Neural progenitor cell (in vitro differentiated cells): Measurements from ENCODE around the gene PROZ. TPM values are rescaled to one million over a fixed set of nuclear protein-coding genes. Genes with fewer than 3 reads are reported as not detected.
"Not testable (repeated sequence)": the region's sequence is repeated elsewhere in the genome, so short reads cannot be mapped to it uniquely, and the experiment has no call there.

Source experiments
- DNase-seq: peaks from one replicate; pipeline ENCODE4 v3.0.0-alpha.2; 2016; ENCODE audit warnings: low spot score
- H2AFZ ChIP-seq: fragments of 200-600 bp; sonication (generic); replicated peaks from 2 replicates; pipeline ENCODE4 v1.6.1; 2016; ENCODE audit warnings: antibody characterized with exemption
- H3F3A ChIP-seq: fragments of 200-600 bp; sonication (generic); 2 replicates; pipeline ENCODE4 v1.6.1; 2016; ENCODE audit warnings: antibody characterized with exemption, low read depth
- H3K27ac ChIP-seq: fragments of 200-600 bp; sonication (generic); 2 replicates; pipeline ENCODE4 v1.5.1; 2016; ENCODE audit warnings: mild to moderate bottlenecking
- H3K27me3 ChIP-seq: fragments of 200-600 bp; sonication (generic); 2 replicates; pipeline ENCODE4 v1.6.1; 2016; ENCODE audit warnings: mild to moderate bottlenecking, moderate library complexity
- H3K36me3 ChIP-seq: fragments of 200-600 bp; sonication (generic); 2 replicates; pipeline ENCODE4 v1.5.1; 2016
- H3K4me1 ChIP-seq: fragments of 200-600 bp; sonication (generic); 2 replicates; pipeline ENCODE4 v1.6.1; 2016; ENCODE audit warnings: mixed run types
- H3K4me2 ChIP-seq: fragments of 200-600 bp; sonication (generic); 2 replicates; pipeline ENCODE4 v1.6.1; 2016
- H3K4me3 ChIP-seq: fragments of 200-600 bp; sonication (generic); 2 replicates; pipeline ENCODE4 v1.5.1; 2016
- H3K79me2 ChIP-seq: fragments of 200-600 bp; sonication (generic); 2 replicates; pipeline ENCODE4 v1.6.1; 2016; ENCODE audit warnings: low read depth
- H3K9ac ChIP-seq: fragments of 200-600 bp; sonication (generic); 2 replicates; pipeline ENCODE4 v1.6.1; 2016
- H3K9me3 ChIP-seq: fragments of 200-600 bp; sonication (generic); 2 replicates; pipeline ENCODE4 v1.5.1; 2016; ENCODE audit warnings: low read depth
- H4K20me1 ChIP-seq: fragments of 200-600 bp; sonication (generic); 2 replicates; pipeline ENCODE4 v1.6.1; 2016; ENCODE audit warnings: low read depth
- H3K27ac Mint-ChIP-seq: 3 replicates; pipeline ENCODE4 v1.8.0; 2021; ENCODE audit warnings: mixed read lengths
- H3K27me3 Mint-ChIP-seq: 2 replicates; pipeline ENCODE4 v1.8.0; 2022; ENCODE audit warnings: low read depth, mild to moderate bottlenecking, inconsistent platforms, moderate library complexity, mixed read lengths; ENCODE audit not compliant: insufficient read depth
- H3K36me3 Mint-ChIP-seq: 3 replicates; pipeline ENCODE4 v1.8.0; 2021; ENCODE audit warnings: mixed read lengths
- H3K4me1 Mint-ChIP-seq: 3 replicates; pipeline ENCODE4 v1.8.0; 2021; ENCODE audit warnings: mixed read lengths
- H3K4me3 Mint-ChIP-seq: 3 replicates; pipeline ENCODE4 v1.8.0; 2021; ENCODE audit warnings: mild to moderate bottlenecking, moderate library complexity, mixed read lengths
- H3K9me3 Mint-ChIP-seq: 3 replicates; pipeline ENCODE4 v1.8.0; 2020; ENCODE audit warnings: mixed read lengths
- EZH2 ChIP-seq: fragments of 200-600 bp; sonication (generic); IDR thresholded peaks from 2 replicates; pipeline ENCODE4 v1.6.1; 2017; ENCODE audit warnings: antibody characterized with exemption, mild to moderate bottlenecking, moderate library complexity
- EZH2phosphoT487 ChIP-seq: fragments of 200-600 bp; sonication (generic); IDR thresholded peaks from 2 replicates; pipeline ENCODE4 v1.6.1; 2017; ENCODE audit warnings: antibody characterized with exemption
- total RNA-seq: library from RNA; depleted of rRNA; stranded (reverse); fragments of >200 nt; gene quantifications from 2 replicates; pipeline ENCODE4 v1.2.3, GENCODE V29; 2015; ENCODE audit warnings: low replicate concordance
- TF ChIP-seq, protein P1 (sequence below): fragments of 200-600 bp; sonication (generic); IDR thresholded peaks from 2 replicates; pipeline ENCODE4 v1.5.1; 2017; ENCODE audit warnings: antibody characterized with exemption, mild to moderate bottlenecking

The PROZ gene
- total RNA-seq, 1 donor from 2014 or later, result not detected

DNA sequence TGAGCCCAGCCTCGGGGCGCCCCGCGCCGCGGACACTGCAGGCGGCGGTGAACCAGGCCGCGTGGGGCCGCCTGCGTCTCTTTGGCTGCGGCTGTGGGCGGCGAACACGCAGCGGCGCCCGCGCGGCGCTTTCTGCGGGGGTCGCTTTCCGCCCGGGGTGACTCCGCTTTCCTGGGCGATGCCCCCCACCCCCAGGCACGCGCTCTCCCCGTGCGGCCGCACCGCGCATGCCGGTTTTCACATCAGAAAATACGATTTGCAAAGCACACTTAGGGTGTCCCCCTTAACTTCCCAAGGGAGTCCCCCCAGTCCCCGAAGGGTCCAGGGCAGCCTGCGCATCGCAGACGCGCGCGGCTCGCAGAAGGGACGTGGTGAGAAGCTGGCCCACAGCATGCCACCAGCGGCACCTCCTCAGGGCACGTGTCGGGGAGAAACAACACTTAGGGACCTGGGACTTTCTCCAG is 47.6 kb upstream of the PROZ start:
- Histone ChIP-seq H3K27me3 (peaks cover 22% of the 10 kb centered on the region), H2AFZ (no peak overlapping the region), H3K4me2 (peak overlapping the region; percentile 22), H3K27ac (no peak overlapping the region), H3K4me3 (no peak overlapping the region), H3K4me1 (peaks cover 1% of the 10 kb centered on the region), H4K20me1 (no peaks in the 10 kb centered on the region), H3K79me2 (no peaks in the 10 kb centered on the region), H3K9ac (no peak overlapping the region), H3K9me3 (no peaks in the 10 kb centered on the region), H3K36me3 (no peaks in the 10 kb centered on the region), H3F3A (no peaks in the 10 kb centered on the region)
- DNase-seq, result no peak
- H3K27ac Mint-ChIP-seq, result no peak overlapping the region
- peaks cover 4% of the 10 kb centered on the region for H3K9me3 Mint-ChIP-seq
- H3K4me3 Mint-ChIP-seq, result no peak overlapping the region
- TF ChIP-seq EZH2 (no peak), EZH2phosphoT487 (no peak)
- TF ChIP-seq, protein P1, sequence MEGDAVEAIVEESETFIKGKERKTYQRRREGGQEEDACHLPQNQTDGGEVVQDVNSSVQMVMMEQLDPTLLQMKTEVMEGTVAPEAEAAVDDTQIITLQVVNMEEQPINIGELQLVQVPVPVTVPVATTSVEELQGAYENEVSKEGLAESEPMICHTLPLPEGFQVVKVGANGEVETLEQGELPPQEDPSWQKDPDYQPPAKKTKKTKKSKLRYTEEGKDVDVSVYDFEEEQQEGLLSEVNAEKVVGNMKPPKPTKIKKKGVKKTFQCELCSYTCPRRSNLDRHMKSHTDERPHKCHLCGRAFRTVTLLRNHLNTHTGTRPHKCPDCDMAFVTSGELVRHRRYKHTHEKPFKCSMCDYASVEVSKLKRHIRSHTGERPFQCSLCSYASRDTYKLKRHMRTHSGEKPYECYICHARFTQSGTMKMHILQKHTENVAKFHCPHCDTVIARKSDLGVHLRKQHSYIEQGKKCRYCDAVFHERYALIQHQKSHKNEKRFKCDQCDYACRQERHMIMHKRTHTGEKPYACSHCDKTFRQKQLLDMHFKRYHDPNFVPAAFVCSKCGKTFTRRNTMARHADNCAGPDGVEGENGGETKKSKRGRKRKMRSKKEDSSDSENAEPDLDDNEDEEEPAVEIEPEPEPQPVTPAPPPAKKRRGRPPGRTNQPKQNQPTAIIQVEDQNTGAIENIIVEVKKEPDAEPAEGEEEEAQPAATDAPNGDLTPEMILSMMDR, result no peak
- peaks cover 10% of the 10 kb centered on the region for H3K27me3 Mint-ChIP-seq
- no peaks in the 10 kb centered on the region for H3K36me3 Mint-ChIP-seq
- peaks cover 3% of the 10 kb centered on the region for H3K4me1 Mint-ChIP-seq

DNA sequence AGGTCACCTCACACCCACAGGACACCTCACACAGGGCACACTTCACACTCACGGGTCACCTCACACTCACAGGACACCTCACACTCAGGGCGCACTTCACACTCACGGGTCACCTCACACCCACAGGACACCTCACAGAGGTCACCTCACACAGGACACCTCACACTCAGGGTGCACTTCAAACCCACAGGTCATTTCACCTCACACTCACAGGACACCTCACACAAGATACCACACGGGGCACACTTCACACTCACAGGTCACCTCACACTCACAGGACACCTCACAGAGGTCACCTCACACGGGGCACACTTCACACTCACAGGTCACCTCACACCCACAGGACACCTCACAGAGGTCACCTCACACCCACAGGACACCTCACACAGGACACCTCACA is 46.6 kb upstream of the PROZ start:
- H3K4me1 Mint-ChIP-seq, H3K4me3 Mint-ChIP-seq, H3K27ac Mint-ChIP-seq, H3K9ac ChIP-seq, H3K9me3 Mint-ChIP-seq, H3K27ac ChIP-seq, H3K4me2 ChIP-seq, H3K36me3 Mint-ChIP-seq, H2AFZ ChIP-seq, H3F3A ChIP-seq, DNase-seq, H3K36me3 ChIP-seq, H3K4me3 ChIP-seq, H4K20me1 ChIP-seq, H3K79me2 ChIP-seq, H3K9me3 ChIP-seq, H3K4me1 ChIP-seq: not testable (repeated sequence)
- peaks cover 22% of the 10 kb centered on the region for H3K27me3 ChIP-seq
- peaks cover 10% of the 10 kb centered on the region for H3K27me3 Mint-ChIP-seq

DNA sequence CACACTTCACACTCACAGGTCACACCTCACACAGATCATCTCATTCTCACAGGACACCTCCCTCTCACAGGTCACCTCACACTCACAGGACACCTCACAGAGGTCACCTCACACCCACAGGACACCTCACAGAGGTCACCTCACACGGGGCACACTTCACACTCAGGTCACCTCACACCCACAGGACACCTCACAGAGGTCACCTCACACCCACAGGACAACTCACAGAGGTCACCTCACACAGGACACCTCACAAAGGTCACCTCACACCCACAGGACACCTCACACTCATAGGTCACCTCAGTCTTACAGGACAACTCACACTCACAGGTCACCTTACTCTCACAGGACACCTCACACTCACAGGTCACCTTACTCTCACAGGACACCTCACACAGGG is 46.0 kb upstream of the PROZ start:
- not testable (repeated sequence) for H3K36me3 ChIP-seq, H4K20me1 ChIP-seq, DNase-seq, H3F3A ChIP-seq, H3K4me3 Mint-ChIP-seq, H3K4me1 Mint-ChIP-seq, H3K36me3 Mint-ChIP-seq, H2AFZ ChIP-seq, H3K27ac ChIP-seq, H3K4me2 ChIP-seq, H3K9ac ChIP-seq, H3K9me3 Mint-ChIP-seq, H3K79me2 ChIP-seq, H3K27ac Mint-ChIP-seq, H3K4me1 ChIP-seq, H3K4me3 ChIP-seq, H3K9me3 ChIP-seq
- peaks cover 22% of the 10 kb centered on the region for H3K27me3 ChIP-seq
- H3K27me3 Mint-ChIP-seq, result peaks cover 12% of the 10 kb centered on the region

DNA sequence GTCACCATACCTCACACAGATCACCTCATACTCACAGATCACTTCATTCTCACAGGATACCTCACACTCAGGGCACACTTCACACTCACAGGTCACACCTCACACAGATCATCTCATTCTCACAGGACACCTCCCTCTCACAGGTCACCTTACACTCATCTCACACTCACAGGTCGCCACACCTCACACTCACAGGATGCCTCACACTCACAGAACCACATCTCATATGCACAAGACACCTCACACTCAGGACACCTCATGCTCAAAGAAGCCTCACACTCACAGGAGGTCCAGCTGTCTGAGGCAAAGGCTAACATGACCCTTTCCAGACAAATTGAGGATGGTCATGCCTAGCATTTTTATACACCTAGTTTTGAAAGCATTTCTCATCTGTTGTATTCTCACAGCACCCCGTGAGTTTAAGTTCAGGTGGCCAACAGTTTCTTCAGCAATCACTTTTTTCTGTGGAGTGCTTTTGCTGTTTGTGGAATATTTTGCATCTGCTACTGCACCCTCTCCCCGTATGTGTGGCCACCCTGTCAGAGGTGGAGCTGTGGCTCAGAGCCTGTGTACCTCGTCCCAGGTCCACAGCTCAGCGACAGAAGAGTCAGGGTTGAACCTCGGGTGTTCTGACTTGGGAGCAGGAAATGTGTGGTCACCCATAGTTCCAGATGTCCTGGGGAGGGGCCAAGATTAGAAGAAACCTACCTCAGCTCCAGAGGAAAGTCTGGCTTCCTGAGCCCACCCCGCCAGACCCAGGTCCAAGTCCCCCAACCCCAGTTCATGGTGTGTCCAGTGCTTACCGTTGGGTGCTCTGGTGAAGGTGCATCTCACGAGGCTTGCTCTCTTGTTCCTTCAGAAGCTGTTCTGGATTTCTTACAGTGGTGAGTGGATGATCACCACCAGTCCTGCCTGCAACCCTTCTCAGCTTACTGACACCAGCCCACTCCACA is 45.3 kb upstream of the PROZ start:
- Histone ChIP-seq H3K27ac (no peak overlapping the region), H3K79me2 (no peaks in the 10 kb centered on the region), H4K20me1 (no peaks in the 10 kb centered on the region), H3K4me2 (no peak overlapping the region), H3K4me3 (no peak overlapping the region), H3K9ac (no peak overlapping the region), H3K27me3 (peaks cover 22% of the 10 kb centered on the region), H3F3A (no peaks in the 10 kb centered on the region), H3K9me3 (no peaks in the 10 kb centered on the region), H3K4me1 (no peaks in the 10 kb centered on the region), H2AFZ (no peak overlapping the region), H3K36me3 (no peaks in the 10 kb centered on the region)
- no peak for TF ChIP-seq EZH2phosphoT487
- TF ChIP-seq, protein P1, result no peak
- TF ChIP-seq EZH2, result no peak
- H3K4me1 Mint-ChIP-seq, result peaks cover 3% of the 10 kb centered on the region
- DNase-seq, result no peak
- no peak overlapping the region for H3K4me3 Mint-ChIP-seq
- peaks cover 4% of the 10 kb centered on the region for H3K9me3 Mint-ChIP-seq
- no peak overlapping the region for H3K27ac Mint-ChIP-seq
- H3K27me3 Mint-ChIP-seq, result peaks cover 12% of the 10 kb centered on the region
- no peaks in the 10 kb centered on the region for H3K36me3 Mint-ChIP-seq
